Ishikawa (cell line): ENCODE results near the gene NUP93.

ENCODE experiments used
- EGR1 ChIP-seq: IDR thresholded peaks from 2 replicates; pipeline ENCODE4 v1.6.1; 2012
- MAX ChIP-seq: IDR thresholded peaks from 2 replicates; pipeline ENCODE4 v1.6.1; 2012
- NFIC ChIP-seq: IDR thresholded peaks from 2 replicates; pipeline ENCODE4 v1.6.1; 2012
- RAD21 ChIP-seq: IDR thresholded peaks from 2 replicates; pipeline ENCODE4 v1.6.1; 2012; ENCODE audit warnings: low read depth
- TEAD4 ChIP-seq: IDR thresholded peaks from 2 replicates; pipeline ENCODE4 v1.6.1; 2012
- YY1 ChIP-seq: IDR thresholded peaks from 2 replicates; pipeline ENCODE4 v1.6.1; 2012; ENCODE audit warnings: low read depth

- TF ChIP-seq NFIC (no peak), TEAD4 (no peak), RAD21 (no peak), YY1 (no peak), EGR1 (no peak), MAX (no peak)
Observed at GRCh38 chr16:56726283-56726682, 3.6 kb upstream of the NUP93 start.
